Astrocyte of the spinal cord (primary cell): Measurements from ENCODE around the gene NOP9.

Experiments used
- DNase-seq: peaks from one replicate; pipeline ENCODE4 v3.0.0; 2011; ENCODE audit warnings: low read depth, low spot score
- H3K4me3 ChIP-seq: 2 replicates; pipeline ENCODE4 v1.5.1; 2011; ENCODE audit warnings: low read depth, mild to moderate bottlenecking, low read length, moderate library complexity
- CTCF ChIP-seq: IDR thresholded peaks from 2 replicates; pipeline ENCODE4 v1.5.1; 2012; ENCODE audit warnings: low read depth, mild to moderate bottlenecking, low read length, inconsistent platforms
- in situ Hi-C: cut with HindIII; loops from 2 replicates; pipeline ENCODE4 v1.10.0; 2017; ENCODE audit warnings: low sequenced_read_pairs

NOP9 gene

GRCh38 chr14:24290746-24291145 lies 8.9 kb upstream of the NOP9 start:
- in situ Hi-C loops: no loop called here
- DNase-seq: no peak
- no peak for TF ChIP-seq CTCF
- H3K4me3 ChIP-seq: no peak overlapping the region

DNA sequence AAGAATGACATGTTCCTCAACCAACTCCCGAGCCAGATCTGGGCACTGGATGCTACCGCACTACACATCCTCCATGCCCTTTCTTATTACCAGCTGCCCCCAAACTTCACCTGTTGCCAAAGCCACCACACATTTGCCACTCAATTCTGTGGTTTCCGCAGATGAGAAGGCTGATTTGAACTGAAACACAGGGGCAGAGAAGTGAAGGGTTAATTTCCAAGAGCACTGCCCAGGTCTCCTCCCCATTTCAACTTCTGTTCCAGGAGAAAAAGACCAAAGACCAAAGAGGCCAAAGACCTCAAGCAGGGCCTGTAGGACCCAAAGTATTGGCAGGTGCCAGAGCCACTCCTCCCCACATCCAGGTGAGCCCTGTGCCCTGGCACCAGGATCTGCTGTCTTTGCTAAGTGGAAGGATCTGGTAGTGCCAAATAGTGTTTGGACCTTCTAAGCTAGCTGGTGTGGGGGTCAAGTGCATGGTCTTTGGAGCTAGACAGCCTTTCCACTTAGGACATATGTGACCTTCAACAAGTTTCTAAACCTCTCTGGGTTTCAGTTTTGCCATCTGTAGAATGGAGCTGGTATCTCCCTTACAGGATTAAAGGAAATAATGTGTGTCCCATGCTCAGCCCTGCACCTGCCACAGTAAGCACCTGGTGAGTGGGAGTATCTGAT lies 8.1 kb upstream of the NOP9 start:
- no peak for DNase-seq
- TF ChIP-seq CTCF: no peak
- in situ Hi-C loops: no loop called here
- H3K4me3 ChIP-seq: no peak overlapping the region

GRCh38 chr14:24292118-24292807 lies 7.4 kb upstream of the NOP9 start:
- in situ Hi-C loops: no loop called here
- no peak for DNase-seq
- no peak for TF ChIP-seq CTCF
- H3K4me3 ChIP-seq: no peak overlapping the region

DNA sequence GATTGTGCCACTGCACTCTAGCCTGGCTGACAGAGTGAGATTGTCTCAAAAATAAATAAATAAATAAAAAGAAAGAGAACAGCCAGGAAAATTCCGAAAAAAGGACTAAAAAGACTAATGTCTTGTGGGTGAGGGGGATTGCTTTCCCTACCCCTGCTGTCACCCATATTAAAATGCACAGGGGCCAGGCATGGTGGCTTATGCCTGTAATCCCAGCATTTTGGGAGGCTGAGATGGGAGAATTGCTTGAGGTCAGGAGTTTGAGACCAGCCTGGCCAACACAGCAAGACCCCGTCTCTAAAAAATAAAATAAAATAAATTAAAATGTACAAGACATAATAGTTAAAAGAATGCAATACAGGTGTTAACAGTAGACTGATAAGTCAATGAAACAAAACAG lies 6.1 kb upstream of the NOP9 start:
- H3K4me3 ChIP-seq: no peak overlapping the region
- no peak for DNase-seq
- TF ChIP-seq CTCF: no peak
- in situ Hi-C loops: no loop called here

- peak; percentile 91 for DNase-seq
- in situ Hi-C loops: no loop called here
- TF ChIP-seq CTCF: peak; percentile 77
- no peak overlapping the region for H3K4me3 ChIP-seq
Measured at GRCh38 chr14:24296341-24297157, 3.1 kb upstream of the NOP9 start.

DNA sequence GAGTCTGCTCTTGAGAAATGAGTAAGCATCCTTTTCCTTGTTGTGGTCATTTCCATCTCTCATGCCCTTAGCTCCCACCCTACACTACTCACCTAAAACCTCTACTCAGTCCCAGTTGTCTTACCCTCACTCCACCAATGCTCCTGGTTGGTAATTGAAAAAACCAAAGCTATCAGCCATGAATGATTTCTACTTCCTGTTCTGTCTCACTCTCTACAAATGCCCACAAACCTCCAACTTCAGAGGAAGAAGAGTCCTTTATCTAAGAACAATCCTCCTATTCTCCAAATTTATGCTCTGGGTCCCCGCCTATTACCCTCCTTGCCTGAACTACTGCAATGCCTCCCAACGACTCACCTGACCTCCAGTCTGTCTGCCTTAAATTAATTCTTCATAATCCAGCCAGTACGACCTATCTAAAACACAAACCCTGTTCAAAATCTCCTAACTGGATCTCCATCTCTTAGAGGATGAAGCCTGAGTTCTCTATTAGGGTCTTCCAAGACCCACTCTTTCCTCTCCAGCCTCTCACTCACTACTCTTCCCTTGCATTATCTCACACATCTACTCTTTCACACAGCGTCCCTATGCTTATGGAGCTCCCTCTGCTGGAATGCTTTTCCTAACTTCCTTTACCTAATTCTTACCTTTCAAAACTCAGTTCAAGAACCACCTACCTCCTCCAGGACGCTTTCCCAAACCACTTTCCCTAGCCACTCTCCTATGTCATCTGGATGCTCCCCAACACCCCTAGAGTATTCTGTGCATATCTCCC lies 2.3 kb upstream of the NOP9 start:
- in situ Hi-C loops: no loop called here
- peak; percentile 61 for TF ChIP-seq CTCF
- DNase-seq: no peak
- H3K4me3 ChIP-seq: no peak overlapping the region
